IMR-90 (cell line): ENCODE data around the gene JADE2. TPM values are rescaled to one million over a fixed set of nuclear protein-coding genes. Genes with fewer than 3 reads are reported as not detected.

ENCODE experiments used
- ATAC-seq: fragments of 200-7000 bp; cut with Tn5 transposase; 2 replicates; pipeline ENCODE4 v1.9.1; 2020; ENCODE audit warnings: low read depth, mild to moderate bottlenecking, moderate library complexity
- BruUV-seq: library from RNA; stranded (reverse); fragments of 400-500 nt; replicated peaks from 2 replicates; lab custom pipeline; 2021; lab: Mats Ljungman, UMichigan
- CTCF ChIA-PET: fragments of 300-600 bp; formaldehyde crosslinking; extraction: SDS; loops from one replicate; lab custom pipeline; 2021; ENCODE audit warnings: antibody characterized with exemption; lab: Yijun Ruan, JAX
- POLR2A ChIA-PET: fragments of 300-600 bp; sonication (Branson Sonifier 250); formaldehyde crosslinking; loops from one replicate; lab custom pipeline; 2022; ENCODE audit warnings: antibody characterized with exemption; ENCODE audit not compliant: unreplicated experiment; lab: Charles Lee
- DNase-seq: peaks from one replicate; pipeline ENCODE4 v3.0.0; 2013
- H2AFZ ChIP-seq: replicated peaks from 2 replicates; pipeline ENCODE3; 2013; ENCODE audit warnings: low read length, mild to moderate bottlenecking; ENCODE audit not compliant: poor library complexity
- H2AK5ac ChIP-seq: 2 replicates; pipeline ENCODE4 v1.6.1; 2013; ENCODE audit warnings: low read depth, low read length, inconsistent platforms
- H2AK9ac ChIP-seq: replicated peaks from 2 replicates; pipeline ENCODE3; 2013; ENCODE audit warnings: mild to moderate bottlenecking, low read depth, low read length, moderate library complexity; ENCODE audit not compliant: poor library complexity
- H2BK120ac ChIP-seq: 2 replicates; pipeline ENCODE4 v1.6.1; 2013; ENCODE audit warnings: low read depth, low read length, inconsistent platforms
- H2BK15ac ChIP-seq: 3 replicates; pipeline ENCODE4 v1.6.1; 2013; ENCODE audit warnings: low read depth, low read length, inconsistent platforms
- H2BK20ac ChIP-seq: 2 replicates; pipeline ENCODE4 v1.6.1; 2013; ENCODE audit warnings: low read depth, mild to moderate bottlenecking, inconsistent platforms, low read length, moderate library complexity
- H2BK5ac ChIP-seq: 2 replicates; pipeline ENCODE4 v1.6.1; 2013; ENCODE audit warnings: mild to moderate bottlenecking, low read depth, low read length, inconsistent platforms; ENCODE audit not compliant: poor library complexity, severe bottlenecking
- H3K14ac ChIP-seq: replicated peaks from 2 replicates; pipeline ENCODE4 v1.6.1; 2013; ENCODE audit warnings: low read depth, low read length, inconsistent platforms
- H3K18ac ChIP-seq: 2 replicates; pipeline ENCODE4 v1.6.1; 2013; ENCODE audit warnings: low read depth, low read length, control low read depth
- H3K23ac ChIP-seq: 2 replicates; pipeline ENCODE4 v1.6.1; 2013; ENCODE audit warnings: low read depth, low read length, inconsistent platforms
- H3K27ac ChIP-seq: 2 replicates; pipeline ENCODE4 v1.5.1; 2013; ENCODE audit warnings: mild to moderate bottlenecking, control low read depth, low read length; ENCODE audit not compliant: insufficient read depth
- H3K27me3 ChIP-seq: 2 replicates; pipeline ENCODE4 v1.6.1; 2013; ENCODE audit warnings: low read length; ENCODE audit not compliant: control insufficient read depth, insufficient read depth
- H3K36me3 ChIP-seq: 2 replicates; pipeline ENCODE4 v1.6.1; 2013; ENCODE audit warnings: low read length, mixed read lengths; ENCODE audit not compliant: control insufficient read depth, insufficient read depth
- H3K4ac ChIP-seq: 2 replicates; pipeline ENCODE4 v1.6.1; 2013; ENCODE audit warnings: low read depth, low read length, inconsistent platforms
- H3K4me1 ChIP-seq: 2 replicates; pipeline ENCODE4 v1.6.1; 2013; ENCODE audit warnings: low read length, mixed read lengths; ENCODE audit not compliant: control insufficient read depth, insufficient read depth
- H3K4me2 ChIP-seq: 2 replicates; pipeline ENCODE4 v1.6.1; 2013; ENCODE audit warnings: low read depth, mild to moderate bottlenecking, control low read depth, low read length, moderate library complexity
- H3K4me3 ChIP-seq: 2 replicates; pipeline ENCODE4 v1.5.1; 2013; ENCODE audit warnings: low read depth, mild to moderate bottlenecking, control low read depth, low read length, moderate library complexity; ENCODE audit not compliant: insufficient read depth
- H3K56ac ChIP-seq: 2 replicates; pipeline ENCODE4 v1.6.1; 2013; ENCODE audit warnings: low read length, inconsistent platforms; ENCODE audit not compliant: insufficient read depth; ENCODE audit errors: extremely low read depth
- H3K79me1 ChIP-seq, 2 experiments: 2 replicates each; pipeline ENCODE4 v1.6.1; 2013; ENCODE audit warnings: low read length in 2 of 2, inconsistent platforms in 1 of 2, low read depth in 1 of 2
- H3K9ac ChIP-seq: 2 replicates; pipeline ENCODE4 v1.6.1; 2013; ENCODE audit warnings: low read depth, low read length, control low read depth
- H3K9me1 ChIP-seq: 2 replicates; pipeline ENCODE4 v1.6.1; 2013; ENCODE audit warnings: low read length, inconsistent platforms; ENCODE audit not compliant: insufficient read depth
- H3K9me3 ChIP-seq: 2 replicates; pipeline ENCODE4 v1.6.1; 2013; ENCODE audit warnings: low read length; ENCODE audit not compliant: control insufficient read depth, insufficient read depth
- H4K20me1 ChIP-seq: 2 replicates; pipeline ENCODE4 v1.6.1; 2013; ENCODE audit warnings: low read length, inconsistent platforms; ENCODE audit not compliant: insufficient read depth
- H4K5ac ChIP-seq: 2 replicates; pipeline ENCODE4 v1.6.1; 2013; ENCODE audit warnings: mild to moderate bottlenecking, low read depth, low read length, control low read depth
- H4K8ac ChIP-seq, 2 experiments: 2 replicates each; pipeline ENCODE4 v1.6.1; 2013; ENCODE audit warnings: low read depth in 2 of 2, low read length in 2 of 2, control low read depth in 1 of 2, inconsistent platforms in 1 of 2
- H4K91ac ChIP-seq: 2 replicates; pipeline ENCODE4 v1.6.1; 2013; ENCODE audit warnings: low read depth, low read length, inconsistent platforms; ENCODE audit not compliant: insufficient read depth
- BHLHE40 ChIP-seq: fragments of 150-350 bp; IDR thresholded peaks from 2 replicates; pipeline ENCODE4 v1.6.1; 2016; ENCODE audit warnings: mild to moderate bottlenecking, low read depth, low read length
- CEBPB ChIP-seq: IDR thresholded peaks from 2 replicates; pipeline ENCODE4 v1.6.1; 2012; ENCODE audit warnings: low read depth, low read length, improper control_type of control experiment
- CHD1 ChIP-seq: IDR thresholded peaks from 2 replicates; pipeline ENCODE4 v1.6.1; 2012; ENCODE audit warnings: low read depth, low read length, improper control_type of control experiment
- CTCF ChIP-seq: conservative IDR thresholded peaks from 2 replicates; pipeline ENCODE4 v1.5.1; 2012; ENCODE audit warnings: mild to moderate bottlenecking, low read depth, low read length, improper control_type of control experiment
- ELK1 ChIP-seq: fragments of 150-350 bp; IDR thresholded peaks from 2 replicates; pipeline ENCODE4 v1.6.1; 2016; ENCODE audit warnings: low read depth, mild to moderate bottlenecking, low read length, moderate library complexity, borderline replicate concordance
- FOS ChIP-seq: fragments of 150-350 bp; IDR thresholded peaks from 2 replicates; pipeline ENCODE4 v1.6.1; 2016; ENCODE audit warnings: low read depth, low read length
- MAFK ChIP-seq: IDR thresholded peaks from 2 replicates; pipeline ENCODE4 v1.6.1; 2012; ENCODE audit warnings: low read depth, low read length, improper control_type of control experiment
- MAZ ChIP-seq: IDR thresholded peaks from 2 replicates; pipeline ENCODE4 v1.6.1; 2012; ENCODE audit warnings: low read depth, mild to moderate bottlenecking, low read length, improper control_type of control experiment, moderate library complexity, borderline replicate concordance
- MXI1 ChIP-seq: IDR thresholded peaks from 2 replicates; pipeline ENCODE4 v1.6.1; 2012; ENCODE audit warnings: low read depth, mild to moderate bottlenecking, low read length, moderate library complexity, borderline replicate concordance
- NFE2L2 ChIP-seq: fragments of 150-350 bp; IDR thresholded peaks from 2 replicates; pipeline ENCODE4 v1.6.1; 2016; ENCODE audit warnings: low read depth, mild to moderate bottlenecking, low read length
- POLR2A ChIP-seq: IDR thresholded peaks from 2 replicates; pipeline ENCODE4 v1.6.1; 2012; ENCODE audit warnings: mild to moderate bottlenecking, low read depth, low read length
- RAD21 ChIP-seq: IDR thresholded peaks from 2 replicates; pipeline ENCODE4 v1.6.1; 2012; ENCODE audit warnings: low read length, improper control_type of control experiment
- RCOR1 ChIP-seq: IDR thresholded peaks from 2 replicates; pipeline ENCODE4 v1.6.1; 2012; ENCODE audit warnings: mild to moderate bottlenecking, low read length, improper control_type of control experiment; ENCODE audit not compliant: insufficient replicate concordance
- WGBS, 2 experiments: methylation state at CpG; one replicate each; pipeline versions ENCODE4 v1.1.5 to v1.1.7; 2013; ENCODE audit warnings: missing lambda C conversion rate in 2 of 2; ENCODE audit not compliant: insufficient read length in 1 of 2; ENCODE audit errors: extremely low coverage in 2 of 2; 5-methylcytosine and 5-hydroxymethylcytosine counted together
- dilution Hi-C: fragments of 300-500 bp; cut with HindIII; formaldehyde crosslinking; loops from one replicate; pipeline ENCODE4 v1.14.3; 2018; ENCODE audit warnings: low sequenced_read_pairs; ENCODE audit not compliant: unreplicated experiment
- in situ Hi-C: fragments of 300-500 bp; cut with MboI; formaldehyde crosslinking; loops from 3 replicates; pipeline ENCODE4 v1.14.3; 2019; ENCODE audit warnings: low sequenced_read_pairs, inconsistent platforms, mixed read lengths
- intact Hi-C: fragments of 100-400 bp; cut with micrococcal nuclease; formaldehyde crosslinking; loops from 2 replicates; pipeline ENCODE4 v1.10.0; 2022
- polyA plus RNA-seq, 3 experiments: library from polyadenylated mRNA; depleted of rRNA; stranded (reverse); fragments of >200 nt; gene quantifications; 2 replicates each; pipeline ENCODE4 v1.2.3, GENCODE V29; 2012; ENCODE audit warnings: low replicate concordance in 1 of 3
- total RNA-seq: library from RNA; depleted of rRNA; stranded (reverse); fragments of >200 nt; gene quantifications from 2 replicates; pipeline ENCODE4 v1.2.3, GENCODE V29; 2012
- TF ChIP-seq, protein P1 (sequence below): fragments of 150-350 bp; IDR thresholded peaks from 2 replicates; pipeline ENCODE4 v1.6.1; 2017; ENCODE audit warnings: mild to moderate bottlenecking, antibody characterized with exemption, low read length, low read depth

JADE2 gene
- total and polyA plus RNA-seq, 2 of the 4 experiments (the other 2 are of a cell fraction): 13.3 to 14.9 TPM

DNA sequence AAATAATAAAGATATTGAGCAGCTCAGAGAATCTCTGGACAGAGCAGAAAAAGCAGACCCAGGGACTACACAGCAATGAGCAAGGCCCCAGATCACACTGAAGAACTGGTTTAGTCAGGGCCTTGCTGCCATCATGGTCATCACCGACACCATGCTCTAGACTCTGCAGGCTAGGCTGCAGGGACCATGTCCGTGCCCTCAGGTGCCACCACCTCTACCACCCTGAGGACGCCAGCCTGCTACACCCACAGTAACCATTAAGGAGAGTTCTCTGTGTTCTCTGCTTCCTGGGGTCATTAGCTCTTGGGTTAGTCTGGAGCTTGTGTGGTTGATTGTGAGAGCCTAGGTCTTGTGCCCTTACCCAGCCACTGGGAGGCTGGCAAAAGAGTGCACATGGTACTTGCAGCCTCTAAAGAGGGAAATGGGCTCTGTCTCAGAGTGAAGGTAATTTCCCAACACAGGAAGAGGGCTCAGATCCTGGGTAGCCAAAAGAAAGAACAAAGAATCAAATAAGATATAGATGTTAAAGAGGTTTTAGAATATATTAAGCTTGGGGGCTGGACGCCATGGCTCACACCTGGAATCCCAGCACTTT, 31.9 kb upstream of the JADE2 start:
- Histone ChIP-seq H2AK5ac (no peak overlapping the region), H3K14ac (no peak overlapping the region), H3K18ac (no peak overlapping the region), H4K20me1 (no peaks in the 10 kb centered on the region), H3K79me1 (no peaks in the 10 kb centered on the region), H4K8ac (no peak overlapping the region), H3K4me1 (no peaks in the 10 kb centered on the region), H3K9me3 (no peaks in the 10 kb centered on the region), H2BK5ac (no peak overlapping the region), H2BK20ac (no peak overlapping the region), H3K4me3 (no peak overlapping the region), H2BK15ac (no peak overlapping the region), H3K27ac (no peak overlapping the region), H3K27me3 (no peaks in the 10 kb centered on the region), H2AK9ac (no peak overlapping the region), H2BK120ac (no peak overlapping the region), H3K4ac (no peak overlapping the region), H3K56ac (no peak overlapping the region), H3K23ac (no peak overlapping the region), H4K5ac (no peak overlapping the region), H3K36me3 (no peaks in the 10 kb centered on the region), H2AFZ (no peak overlapping the region), H3K4me2 (no peak overlapping the region), H3K9ac (no peak overlapping the region), H3K9me1 (no peaks in the 10 kb centered on the region; the same call in 1 of the 2 replicates), H4K91ac (no peak overlapping the region)
- ChIA-PET CTCF (no interaction called here), POLR2A (no interaction called here)
- BruUV-seq: no TSS peak
- TF ChIP-seq MAZ (no peak), RAD21 (no peak), MAFK (no peak), BHLHE40 (no peak), CHD1 (no peak), MXI1 (no peak), CTCF (no peak), CEBPB (no peak), POLR2A (no peak), NFE2L2 (no peak), ELK1 (no peak), FOS (no peak), RCOR1 (no peak)
- TF ChIP-seq, protein P1, sequence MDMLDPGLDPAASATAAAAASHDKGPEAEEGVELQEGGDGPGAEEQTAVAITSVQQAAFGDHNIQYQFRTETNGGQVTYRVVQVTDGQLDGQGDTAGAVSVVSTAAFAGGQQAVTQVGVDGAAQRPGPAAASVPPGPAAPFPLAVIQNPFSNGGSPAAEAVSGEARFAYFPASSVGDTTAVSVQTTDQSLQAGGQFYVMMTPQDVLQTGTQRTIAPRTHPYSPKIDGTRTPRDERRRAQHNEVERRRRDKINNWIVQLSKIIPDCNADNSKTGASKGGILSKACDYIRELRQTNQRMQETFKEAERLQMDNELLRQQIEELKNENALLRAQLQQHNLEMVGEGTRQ: no peak
- WGBS, 2 experiments: 100% methylated on average over 1 of the region's 4 CpGs; no CpG with 5 or more reads in 1 of the 2 experiments
- in situ Hi-C loops (no loop called here), dilution Hi-C loops (no loop called here), intact Hi-C loops (no loop called here)
- DNase-seq (no peak), ATAC-seq (no peak)
